ENCODE data around the gene SMARCB1.

The SMARCB1 gene

DNA sequence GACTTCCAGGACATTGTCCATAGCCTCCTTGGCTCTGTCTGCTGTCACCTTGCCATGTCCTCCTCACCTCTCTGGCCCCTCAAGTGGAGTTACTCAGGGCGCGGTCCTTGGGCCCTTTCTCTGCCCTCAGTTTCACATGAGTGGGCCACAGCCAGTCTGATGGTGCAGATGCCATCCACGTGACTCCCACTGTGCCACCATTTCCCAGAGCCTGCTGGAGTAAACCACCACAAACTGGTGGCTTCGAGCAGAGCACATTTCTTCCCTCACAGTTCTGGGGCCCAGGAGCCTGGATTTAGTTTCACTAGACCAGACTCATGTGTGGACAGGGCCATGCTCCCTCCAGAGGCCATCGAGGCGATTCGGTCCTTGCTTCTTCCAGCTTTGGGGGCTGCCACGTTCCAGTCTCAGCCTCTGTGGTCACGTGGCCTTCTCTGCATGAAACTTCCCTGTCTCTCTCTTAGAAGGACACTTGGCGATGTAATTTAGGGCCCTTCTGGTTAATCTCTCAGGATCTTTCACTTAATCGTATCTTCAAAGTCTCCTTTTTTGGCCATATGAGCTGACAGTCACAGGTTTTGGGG, 14.6 kb downstream of the SMARCB1 start:
- Histone ChIP-seq H3K27me3 (replicated peaks in 2 of 5; ENCODE audit: control insufficient read depth in 4 of 5, insufficient read depth in 5 of 5, low read length in 4 of 5) (no peaks in the 10 kb centered on the region), H3K36me3 (ENCODE audit: control insufficient read depth in 4 of 4, insufficient read depth in 4 of 4, low read length in 3 of 4) (peaks cover 28 to 81% (median 60%) of the 10 kb centered on the region in 4 experiments), H3K9me3 (ENCODE audit: control extremely low read depth in 1 of 5, control insufficient read depth in 4 of 5, insufficient read depth in 2 of 5, low read depth in 1 of 5, low read length in 4 of 5) (no peaks in the 10 kb centered on the region), H3K4me3 (ENCODE audit: control insufficient read depth in 1 of 7, extremely low read depth in 1 of 7, insufficient read depth in 4 of 7, low read depth in 2 of 7, low read length in 6 of 7) (no peak overlapping the region), H3K4me1 (ENCODE audit: control extremely low read depth in 1 of 4, control insufficient read depth in 4 of 4, insufficient read depth in 4 of 4, low read length in 3 of 4) (no peaks in the 10 kb centered on the region), H3K27ac (ENCODE audit: insufficient read depth in 1 of 2, low read depth in 1 of 2, low read length in 2 of 2, poor library complexity in 1 of 2, severe bottlenecking in 2 of 2) (no peak overlapping the region)
- POLR2A ChIA-PET, result no interaction called here
- WGBS (ENCODE audit: insufficient coverage), result 100% methylated on average over 7 of the region's 11 CpGs
- CTCF ChIA-PET, result interaction anchor here (1.2 to 1.5 kb wide), 3 partner anchors 11 to 25 kb away, joined by 3 to 5 read pairs (median 3); no protein-coding TSS in a partner anchor
- DNase-seq, result no peak

- no peaks in the 10 kb centered on the region for H3K9me3 ChIP-seq (ENCODE audit: control extremely low read depth in 1 of 5, control insufficient read depth in 4 of 5, insufficient read depth in 2 of 5, low read depth in 1 of 5, low read length in 4 of 5)
- H3K27me3 ChIP-seq (replicated peaks in 2 of 5; ENCODE audit: control insufficient read depth in 4 of 5, insufficient read depth in 5 of 5, low read length in 4 of 5), result no peaks in the 10 kb centered on the region
- ChIA-PET POLR2A (no interaction called here), CTCF (interaction anchor here (1.2 to 1.5 kb wide), 3 partner anchors 10 to 24 kb away, joined by 3 to 5 read pairs (median 3); no protein-coding TSS in a partner anchor)
- H3K27ac ChIP-seq (ENCODE audit: insufficient read depth in 1 of 2, low read depth in 1 of 2, low read length in 2 of 2, poor library complexity in 1 of 2, severe bottlenecking in 2 of 2), result no peak overlapping the region
- DNase-seq, result no peak
- no peaks in the 10 kb centered on the region for H3K4me1 ChIP-seq (ENCODE audit: control extremely low read depth in 1 of 4, control insufficient read depth in 4 of 4, insufficient read depth in 4 of 4, low read length in 3 of 4)
- peaks cover 25 to 82% (median 60%) of the 10 kb centered on the region in 4 experiments for H3K36me3 ChIP-seq (ENCODE audit: control insufficient read depth in 4 of 4, insufficient read depth in 4 of 4, low read length in 3 of 4)
- 96% methylated on average over 8 of the region's 8 CpGs for WGBS (ENCODE audit: insufficient coverage)
- H3K4me3 ChIP-seq (ENCODE audit: control insufficient read depth in 1 of 7, extremely low read depth in 1 of 7, insufficient read depth in 4 of 7, low read depth in 2 of 7, low read length in 6 of 7), result no peak overlapping the region
Observed at GRCh38 chr22:23801886-23802377, 15.2 kb downstream of the SMARCB1 start.

DNA sequence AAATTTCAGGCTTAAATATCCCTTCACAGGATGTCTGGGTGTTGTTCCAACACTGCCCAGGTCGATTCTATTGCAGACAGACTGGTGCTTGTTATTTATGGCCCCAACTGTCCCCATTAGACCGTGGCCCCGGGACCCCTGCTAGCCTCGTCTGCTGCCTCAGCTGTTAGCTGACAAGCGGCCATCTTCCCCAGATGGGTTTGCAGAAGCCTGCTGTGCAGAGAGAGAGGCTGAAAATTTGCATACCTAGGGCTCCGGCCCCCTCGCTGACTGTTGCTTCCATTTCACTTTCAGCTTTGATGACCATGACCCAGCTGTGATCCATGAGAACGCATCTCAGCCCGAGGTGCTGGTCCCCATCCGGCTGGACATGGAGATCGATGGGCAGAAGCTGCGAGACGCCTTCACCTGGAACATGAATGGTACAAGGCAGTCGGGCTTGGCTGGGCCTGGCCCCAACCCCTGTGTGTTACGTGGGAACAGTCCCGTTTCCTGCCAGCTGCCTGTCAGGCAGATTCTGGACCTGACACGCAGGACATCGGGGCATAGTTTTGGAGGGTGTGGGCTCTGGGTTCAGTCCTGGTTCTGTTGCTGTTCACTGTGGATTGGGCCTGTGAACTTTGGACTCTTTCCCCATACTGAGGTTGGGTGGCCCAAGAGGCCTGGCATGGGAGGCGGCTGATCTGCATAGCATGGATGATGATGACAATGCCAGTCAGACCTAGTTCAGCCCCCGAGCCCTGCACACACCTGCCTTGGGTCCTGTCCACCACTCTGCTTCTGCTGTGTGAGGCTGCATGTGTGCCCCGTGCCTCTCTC, 16.4 kb downstream of the SMARCB1 start:
- Histone ChIP-seq H3K4me1 (ENCODE audit: control extremely low read depth in 1 of 4, control insufficient read depth in 4 of 4, insufficient read depth in 4 of 4, low read length in 3 of 4) (no peaks in the 10 kb centered on the region), H3K4me3 (ENCODE audit: control insufficient read depth in 1 of 7, extremely low read depth in 1 of 7, insufficient read depth in 4 of 7, low read depth in 2 of 7, low read length in 6 of 7) (no peak overlapping the region), H3K9me3 (ENCODE audit: control extremely low read depth in 1 of 5, control insufficient read depth in 4 of 5, insufficient read depth in 2 of 5, low read depth in 1 of 5, low read length in 4 of 5) (no peaks in the 10 kb centered on the region), H3K36me3 (ENCODE audit: control insufficient read depth in 4 of 4, insufficient read depth in 4 of 4, low read length in 3 of 4) (peaks cover 25 to 79% (median 58%) of the 10 kb centered on the region in 4 experiments), H3K27ac (ENCODE audit: insufficient read depth in 1 of 2, low read depth in 1 of 2, low read length in 2 of 2, poor library complexity in 1 of 2, severe bottlenecking in 2 of 2) (no peak overlapping the region), H3K27me3 (replicated peaks in 2 of 5; ENCODE audit: control insufficient read depth in 4 of 5, insufficient read depth in 5 of 5, low read length in 4 of 5) (no peaks in the 10 kb centered on the region)
- ChIA-PET POLR2A (no interaction called here), CTCF (no interaction called here)
- no peak for DNase-seq
- WGBS (ENCODE audit: insufficient coverage), result 83% methylated on average over 16 of the region's 21 CpGs

GRCh38 chr22:23804781-23805291, 18.1 kb downstream of the SMARCB1 start:
- no peak for DNase-seq
- no peak overlapping the region for H3K27ac ChIP-seq (ENCODE audit: insufficient read depth in 1 of 2, low read depth in 1 of 2, low read length in 2 of 2, poor library complexity in 1 of 2, severe bottlenecking in 2 of 2)
- H3K4me1 ChIP-seq (ENCODE audit: control extremely low read depth in 1 of 4, control insufficient read depth in 4 of 4, insufficient read depth in 4 of 4, low read length in 3 of 4), result no peaks in the 10 kb centered on the region
- H3K36me3 ChIP-seq (ENCODE audit: control insufficient read depth in 4 of 4, insufficient read depth in 4 of 4, low read length in 3 of 4), result peaks cover 25 to 74% (median 55%) of the 10 kb centered on the region in 4 experiments
- POLR2A ChIA-PET, result no interaction called here
- 84% methylated on average over 8 of the region's 12 CpGs for WGBS (ENCODE audit: insufficient coverage)
- CTCF ChIA-PET, result interaction anchor here (1.1 to 1.3 kb wide), 2 partner anchors 21 to 41 kb away, joined by 3 to 4 read pairs; no protein-coding TSS in a partner anchor
- no peaks in the 10 kb centered on the region for H3K9me3 ChIP-seq (ENCODE audit: control extremely low read depth in 1 of 5, control insufficient read depth in 4 of 5, insufficient read depth in 2 of 5, low read depth in 1 of 5, low read length in 4 of 5)
- H3K27me3 ChIP-seq (replicated peaks in 2 of 5; ENCODE audit: control insufficient read depth in 4 of 5, insufficient read depth in 5 of 5, low read length in 4 of 5), result no peaks in the 10 kb centered on the region
- H3K4me3 ChIP-seq (ENCODE audit: control insufficient read depth in 1 of 7, extremely low read depth in 1 of 7, insufficient read depth in 4 of 7, low read depth in 2 of 7, low read length in 6 of 7), result no peak overlapping the region

DNA sequence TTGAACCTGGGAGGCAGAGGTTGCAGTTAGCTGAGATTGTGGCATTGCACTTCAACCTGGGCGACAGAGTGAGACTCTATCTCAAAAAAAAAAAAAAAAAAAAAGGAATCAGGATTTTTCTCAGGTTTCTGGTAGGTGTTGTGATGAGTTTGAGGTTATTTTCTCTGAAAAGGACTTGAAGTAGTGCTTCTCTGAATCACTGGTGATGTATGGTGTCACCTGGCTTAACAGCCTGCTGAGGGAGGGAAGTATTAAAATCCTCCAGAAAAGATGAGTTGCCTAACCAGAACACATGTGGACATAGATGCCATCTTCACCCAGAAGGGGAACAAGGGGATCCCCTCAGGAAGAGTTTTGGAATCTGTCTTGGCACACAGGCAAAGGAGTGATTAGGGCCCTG, 20.1 kb downstream of the SMARCB1 start:
- ChIA-PET POLR2A (interaction anchor here (0.6 kb wide), 2 partner anchors 14 to 30 kb away, joined by 4 read pairs; no protein-coding TSS in a partner anchor), CTCF (interaction anchor here (1.0 kb wide), 1 partner anchor 26 kb away, joined by 5 read pairs; no protein-coding TSS in a partner anchor)
- no peaks in the 10 kb centered on the region for H3K9me3 ChIP-seq (ENCODE audit: control extremely low read depth in 1 of 5, control insufficient read depth in 4 of 5, insufficient read depth in 2 of 5, low read depth in 1 of 5, low read length in 4 of 5)
- peaks cover 16 to 68% (median 40%) of the 10 kb centered on the region in 4 experiments for H3K36me3 ChIP-seq (ENCODE audit: control insufficient read depth in 4 of 4, insufficient read depth in 4 of 4, low read length in 3 of 4)
- no peak overlapping the region for H3K27ac ChIP-seq (ENCODE audit: insufficient read depth in 1 of 2, low read depth in 1 of 2, low read length in 2 of 2, poor library complexity in 1 of 2, severe bottlenecking in 2 of 2)
- no peaks in the 10 kb centered on the region for H3K27me3 ChIP-seq (replicated peaks in 2 of 5; ENCODE audit: control insufficient read depth in 4 of 5, insufficient read depth in 5 of 5, low read length in 4 of 5)
- WGBS (ENCODE audit: insufficient coverage), result no CpG with 5 or more reads among the region's 1 CpG
- H3K4me1 ChIP-seq (ENCODE audit: control extremely low read depth in 1 of 4, control insufficient read depth in 4 of 4, insufficient read depth in 4 of 4, low read length in 3 of 4), result no peaks in the 10 kb centered on the region
- no peak for DNase-seq
- no peak overlapping the region for H3K4me3 ChIP-seq (ENCODE audit: control insufficient read depth in 1 of 7, extremely low read depth in 1 of 7, insufficient read depth in 4 of 7, low read depth in 2 of 7, low read length in 6 of 7)

DNA sequence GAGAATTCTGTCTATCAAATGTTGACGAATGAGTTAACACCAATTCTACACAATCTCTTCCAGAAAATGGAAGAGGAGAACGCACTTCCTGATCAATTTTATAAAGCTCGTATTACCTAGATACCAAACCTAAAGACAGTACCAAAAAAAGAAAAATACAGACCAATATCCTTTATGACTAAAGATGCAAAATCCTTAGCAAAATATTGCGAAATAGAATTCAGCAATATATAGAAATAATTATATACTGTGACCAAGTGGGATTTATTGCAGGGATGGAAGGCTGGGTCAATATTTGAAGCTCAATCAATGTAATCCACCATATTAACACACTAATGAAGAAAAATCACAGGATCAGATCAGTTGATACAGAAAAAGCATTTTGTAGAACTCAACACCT, 25.6 kb downstream of the SMARCB1 start:
- H3K9me3 ChIP-seq (ENCODE audit: control extremely low read depth in 1 of 5, control insufficient read depth in 4 of 5, insufficient read depth in 2 of 5, low read depth in 1 of 5, low read length in 4 of 5), result no peaks in the 10 kb centered on the region
- no peaks in the 10 kb centered on the region for H3K4me1 ChIP-seq (ENCODE audit: control extremely low read depth in 1 of 4, control insufficient read depth in 4 of 4, insufficient read depth in 4 of 4, low read length in 3 of 4)
- H3K4me3 ChIP-seq (ENCODE audit: control insufficient read depth in 1 of 7, extremely low read depth in 1 of 7, insufficient read depth in 4 of 7, low read depth in 2 of 7, low read length in 6 of 7), result no peak overlapping the region
- H3K27me3 ChIP-seq (replicated peaks in 2 of 5; ENCODE audit: control insufficient read depth in 4 of 5, insufficient read depth in 5 of 5, low read length in 4 of 5), result no peaks in the 10 kb centered on the region
- no peak for DNase-seq
- no peak overlapping the region for H3K27ac ChIP-seq (ENCODE audit: insufficient read depth in 1 of 2, low read depth in 1 of 2, low read length in 2 of 2, poor library complexity in 1 of 2, severe bottlenecking in 2 of 2)
- ChIA-PET POLR2A (interaction anchor here (0.6 kb wide), 1 partner anchor 27 kb away, joined by 3 read pairs; no protein-coding TSS in a partner anchor), CTCF (interaction anchor here (0.6 to 1.8 kb wide), 9 partner anchors 10 to 43 kb away, joined by 3 to 6 read pairs (median 4); partner anchors contain the start of gene SMARCB1)
- WGBS (ENCODE audit: insufficient coverage), result no CpG with 5 or more reads among the region's 4 CpGs
- H3K36me3 ChIP-seq (ENCODE audit: control insufficient read depth in 4 of 4, insufficient read depth in 4 of 4, low read length in 3 of 4), result peaks cover 4 to 49% (median 27%) of the 10 kb centered on the region in 4 experiments

Data from common myeloid progenitor, CD34-positive (primary cell).